M059J (cell line): ENCODE results near the gene SPATA31A7. TPM values are rescaled to one million over a fixed set of nuclear protein-coding genes. Genes with fewer than 3 reads are reported as not detected.
"Not testable (repeated sequence)": the region's sequence is repeated elsewhere in the genome, so short reads cannot be mapped to it uniquely, and the experiment has no call there.

Source experiments
- DNase-seq: peaks from one replicate; pipeline ENCODE4 v3.0.0-alpha.2; 2012; ENCODE audit warnings: low read depth
- total RNA-seq: library from RNA; depleted of rRNA; stranded (reverse); fragments of >200 nt; shearing (Covaris generic); gene quantifications from 2 replicates; pipeline ENCODE4 v1.2.3, GENCODE V29; 2014; rRNA removed

SPATA31A7 gene
- total RNA-seq: not detected in 2 replicates

DNA sequence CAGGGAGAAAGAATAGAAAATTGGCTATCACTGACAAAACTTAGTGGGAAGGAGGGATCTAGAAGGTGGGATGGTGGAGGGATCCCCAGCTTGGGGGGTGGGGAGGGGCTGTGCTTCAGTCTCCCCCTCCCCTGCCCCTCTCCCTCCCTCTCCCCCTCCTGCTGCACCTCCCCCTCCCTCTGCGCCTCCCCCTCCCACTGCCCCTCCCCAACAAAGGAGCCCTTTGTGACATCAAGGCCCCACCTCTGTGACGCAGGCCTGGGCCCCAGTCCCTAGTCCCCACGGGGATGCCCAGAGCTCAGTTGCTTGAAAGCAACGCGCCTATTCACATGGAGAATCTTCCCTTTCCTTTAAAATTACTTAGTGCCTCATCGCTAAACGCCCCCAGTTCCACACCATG, at the start of gene SPATA31A7:
Gene SPATA31A7, plus strand, starts transcription at position 301 of the 400 bp plus-strand sequence. Its CDS starts 29 bp downstream, at position 330.
- not testable (repeated sequence) for DNase-seq

DNA sequence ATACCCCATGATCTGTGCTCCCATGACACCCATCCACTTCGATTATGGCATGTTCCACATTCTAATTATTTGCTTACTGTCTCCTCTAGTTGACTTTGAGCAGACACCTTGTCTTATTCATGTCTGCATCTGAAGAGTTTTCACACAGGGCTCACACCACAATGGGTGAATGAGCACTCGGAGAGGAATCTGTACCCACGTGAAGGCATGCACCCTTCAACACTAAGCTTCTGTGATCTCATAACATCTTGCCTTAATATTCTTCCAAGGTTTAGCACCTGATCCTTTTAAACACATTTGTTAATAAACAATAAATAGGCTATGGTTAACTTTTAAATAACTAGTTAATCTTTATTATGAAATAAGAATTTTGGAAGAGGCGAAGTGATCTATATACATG, 36.6 kb downstream of the SPATA31A7 start:
- peak; percentile 57 for DNase-seq
